GM12878 (cell line): ENCODE measurements around the gene SOAT2. TPM values are rescaled to one million over a fixed set of nuclear protein-coding genes. Genes with fewer than 3 reads are reported as not detected.

Source experiments
- ATAC-seq: fragments of 200-7000 bp; cut with Tn5 transposase; 3 replicates; pipeline ENCODE4 v1.9.1; 2020; ENCODE audit warnings: mild to moderate bottlenecking, moderate library complexity
- BruUV-seq: library from RNA; stranded (reverse); fragments of 400-500 nt; replicated peaks from 2 replicates; lab custom pipeline; 2021; lab: Mats Ljungman, UMichigan
- CTCF ChIA-PET: fragments of 300-600 bp; sonication (Branson Sonifier 250); formaldehyde crosslinking; extraction: SDS; loops from one replicate; lab custom pipeline; 2021; ENCODE audit warnings: inconsistent platforms; lab: Yijun Ruan, JAX
- POLR2A ChIA-PET: fragments of 350-600 bp; formaldehyde crosslinking; extraction: SDS; loops from one replicate; lab custom pipeline; 2021; ENCODE audit warnings: inconsistent platforms; lab: Charles Lee
- RAD21 ChIA-PET: fragments of 300-600 bp; sonication (Branson Sonifier 250); formaldehyde crosslinking; loops from one replicate; lab custom pipeline; 2023; ENCODE audit warnings: antibody characterized with exemption; ENCODE audit not compliant: unreplicated experiment; lab: Charles Lee
- SMC1A ChIA-PET: fragments of 300-600 bp; sonication (Branson Sonifier 250); formaldehyde crosslinking; loops from one replicate; lab custom pipeline; 2023; ENCODE audit not compliant: unreplicated experiment, uncharacterized antibody; lab: Charles Lee
- DNase-seq: peaks from one replicate; pipeline ENCODE4 v3.0.0-alpha.2; 2011; ENCODE audit warnings: low read depth, low spot score
- FAIRE-seq: peaks from 3 replicates; lab custom pipeline; 2011; peaks lifted over from hg19 to GRCh38; lab: Jason Lieb, UNC
- H2AFZ ChIP-seq: 2 replicates; pipeline ENCODE4 v1.6.0; 2011; ENCODE audit warnings: low read depth, low read length, control low read depth; ENCODE audit not compliant: control insufficient read depth
- H3K27ac ChIP-seq: 2 replicates; pipeline ENCODE4 v1.5.1; 2011; ENCODE audit warnings: control low read depth; ENCODE audit not compliant: control insufficient read depth, insufficient read depth
- H3K27me3 ChIP-seq, 2 experiments: replicated peaks in 1 of 2; 2 replicates each; pipeline versions ENCODE4 v1.6.0 to v1.6.1; 2011; ENCODE audit warnings: low read length in 1 of 2; ENCODE audit not compliant: control insufficient read depth in 2 of 2, insufficient read depth in 2 of 2
- H3K36me3 ChIP-seq, 2 experiments: 2 replicates each; pipeline ENCODE4 v1.5.1; 2011; ENCODE audit warnings: low read length in 1 of 2; ENCODE audit not compliant: control insufficient read depth in 2 of 2, insufficient read depth in 2 of 2
- H3K4me1 ChIP-seq: 2 replicates; pipeline ENCODE4 v1.6.1; 2011; ENCODE audit warnings: mild to moderate bottlenecking, low read length, moderate library complexity, mixed read lengths; ENCODE audit not compliant: control insufficient read depth, insufficient read depth
- H3K4me2 ChIP-seq: 2 replicates; pipeline ENCODE4 v1.6.0; 2011; ENCODE audit warnings: control low read depth; ENCODE audit not compliant: control insufficient read depth, insufficient read depth
- H3K4me3 ChIP-seq: fragments of 200-600 bp; sonication (generic); 2 replicates; pipeline ENCODE4 v1.5.1; 2016
- H3K79me2 ChIP-seq: 2 replicates; pipeline ENCODE4 v1.6.0; 2011; ENCODE audit warnings: low read length; ENCODE audit not compliant: control insufficient read depth, insufficient read depth
- H3K9ac ChIP-seq: 2 replicates; pipeline ENCODE4 v1.8.0; 2011; ENCODE audit warnings: low read length, control low read depth, mixed read lengths; ENCODE audit not compliant: control insufficient read depth, insufficient read depth
- H3K9me3 ChIP-seq: replicated peaks from 3 replicates; pipeline ENCODE4 v1.5.1; 2011; ENCODE audit warnings: mild to moderate bottlenecking, low read length; ENCODE audit not compliant: control insufficient read depth, insufficient read depth
- H4K20me1 ChIP-seq: 2 replicates; pipeline ENCODE4 v1.6.0; 2011; ENCODE audit not compliant: control insufficient read depth, insufficient read depth
- CHD4 ChIP-seq: fragments of 200-600 bp; sonication (generic); IDR thresholded peaks from 2 replicates; pipeline ENCODE4 v1.6.1; 2016; ENCODE audit warnings: mild to moderate bottlenecking
- JUND ChIP-seq: IDR thresholded peaks from 2 replicates; pipeline ENCODE4 v1.6.1; 2012; ENCODE audit warnings: low read depth, mild to moderate bottlenecking, low read length, improper control_type of control experiment, moderate library complexity
- KAT2A ChIP-seq: conservative IDR thresholded peaks from 2 replicates; pipeline ENCODE4 v1.6.1; 2011; ENCODE audit warnings: low read depth, low read length; ENCODE audit not compliant: control insufficient read depth
- NFIC ChIP-seq: IDR thresholded peaks from 2 replicates; pipeline ENCODE4 v1.6.1; 2012; ENCODE audit warnings: low read depth, mild to moderate bottlenecking, inconsistent platforms, low read length, moderate library complexity
- NKRF ChIP-seq: fragments of 450-650 bp; conservative IDR thresholded peaks from 2 replicates; pipeline ENCODE4 v1.6.1; 2017; ENCODE audit warnings: mild to moderate bottlenecking, moderate library complexity
- RAD21 ChIP-seq: IDR thresholded peaks from 2 replicates; pipeline ENCODE4 v1.6.1; 2011; ENCODE audit warnings: mild to moderate bottlenecking, low read depth, low read length, moderate library complexity; ENCODE audit not compliant: insufficient read depth
- RB1 ChIP-seq: fragments of 450-650 bp; formaldehyde crosslinking; IDR thresholded peaks from 2 replicates; pipeline ENCODE4 v1.6.1; 2017; ENCODE audit warnings: mild to moderate bottlenecking, borderline replicate concordance
- SIN3A ChIP-seq: IDR thresholded peaks from 2 replicates; pipeline ENCODE4 v1.6.1; 2012; ENCODE audit warnings: low read depth, low read length, improper control_type of control experiment
- TCF7 ChIP-seq: IDR thresholded peaks from 2 replicates; pipeline ENCODE4 v1.6.1; 2014; ENCODE audit warnings: antibody characterized with exemption, borderline replicate concordance
- USF1 ChIP-seq: IDR thresholded peaks from 2 replicates; pipeline ENCODE4 v1.6.1; 2011; ENCODE audit warnings: borderline replicate concordance, low read depth, mild to moderate bottlenecking, moderate library complexity, mixed read lengths, low read length; ENCODE audit not compliant: insufficient read depth; ENCODE audit errors: extremely low read length
- ZBTB40 ChIP-seq: fragments of 450-650 bp; IDR thresholded peaks from 2 replicates; pipeline ENCODE4 v1.6.1; 2016; ENCODE audit warnings: mild to moderate bottlenecking, moderate library complexity, borderline replicate concordance
- ZNF274 ChIP-seq: IDR thresholded peaks from one replicate; pipeline ENCODE4 v1.8.0; 2011; ENCODE audit not compliant: insufficient read length, insufficient read depth
- ZSCAN29 ChIP-seq: fragments of 450-650 bp; IDR thresholded peaks from 2 replicates; pipeline ENCODE4 v1.6.1; 2017; ENCODE audit warnings: mild to moderate bottlenecking, moderate library complexity
- WGBS: methylation state at CpG from one replicate; pipeline ENCODE4 v1.1.6; 2016; ENCODE audit warnings: low lambda C conversion rate; ENCODE audit not compliant: insufficient replicate concordance, insufficient coverage; ENCODE audit errors: missing lambda C conversion rate; 5-methylcytosine and 5-hydroxymethylcytosine counted together
- in situ Hi-C: fragments of 300-500 bp; cut with MboI; formaldehyde crosslinking; loops from 9 replicates; pipeline ENCODE4 v1.14.3; 2018; ENCODE audit warnings: mixed read lengths
- intact Hi-C: fragments of 100-400 bp; cut with micrococcal nuclease; formaldehyde crosslinking; loops from one replicate; pipeline ENCODE4 v1.14.2; 2022; ENCODE audit not compliant: unreplicated experiment
- polyA plus RNA-seq, 11 experiments: library from polyadenylated mRNA; depleted of rRNA in 4 of 11; unstranded in 6 of 11; stranded (reverse) in 5 of 11; fragments of >200 nt; fragmentation: Nextera tagmentation in 4 of 11; fragmentation: Illumina TruSeq in 1 of 11; extraction: Ambion mirVana in 4 of 11; extraction: Trizol in 1 of 11; gene quantifications; 1 replicate in 1 of 11; 2 replicates in 10 of 11; pipeline versions ENCODE4 v1.2.1 to v1.2.3, GENCODE V29; 2011 to 2016; ENCODE audit warnings: inconsistent platforms in 2 of 11, missing spikeins in 2 of 11, low read depth in 1 of 11
- total RNA-seq, 4 experiments: library from RNA; depleted of rRNA in 3 of 4; stranded (reverse); fragments of >200 nt in 3 of 4; fragmentation: Illumina TruSeq in 1 of 4; extraction: Trizol in 1 of 4; gene quantifications; 2 replicates each; pipeline versions ENCODE4 v1.2.1 to v1.2.3, GENCODE V29; 2013 to 2021

The SOAT2 gene
- total and polyA plus RNA-seq, 10 of the 15 experiments (the other 5 are each of a cell fraction or from before 2014, with no cell fraction given) = 0.08 to 1.7 (median 0.69) TPM

- no TSS peak for BruUV-seq
- H3K9ac ChIP-seq = no peak overlapping the region
- DNase-seq = no peak
- no peaks in the 10 kb centered on the region for H3K27me3 ChIP-seq
- H3K36me3 ChIP-seq = no peaks in the 10 kb centered on the region
- FAIRE-seq = no peak
- in situ Hi-C loops = no loop called here
- SMC1A ChIA-PET = no interaction called here
- 61% methylated on average over 12 of the region's 12 CpGs for WGBS
- no peaks in the 10 kb centered on the region for H3K79me2 ChIP-seq
- H3K4me2 ChIP-seq = no peak overlapping the region
- H3K9me3 ChIP-seq = no peaks in the 10 kb centered on the region
- no peaks in the 10 kb centered on the region for H3K4me1 ChIP-seq
- TF ChIP-seq SIN3A (no peak), USF1 (no peak), RB1 (no peak), ZBTB40 (no peak), TCF7 (no peak), KAT2A (no peak), ZSCAN29 (no peak), CHD4 (no peak), JUND (no peak), RAD21 (no peak), ZNF274 (no peak), NFIC (no peak), NKRF (no peak)
- intact Hi-C loops = no loop called here
- no peak for ATAC-seq
- H2AFZ ChIP-seq = no peak overlapping the region
- H3K4me3 ChIP-seq = no peak overlapping the region
- CTCF ChIA-PET = interaction anchor here (1.0 kb wide), 2 partner anchors 9 to 207 kb away, joined by 3 to 4 read pairs; no protein-coding TSS in a partner anchor
- no peak overlapping the region for H3K27ac ChIP-seq
- POLR2A ChIA-PET = interaction anchor here (0.6 kb wide), 1 partner anchor 18 kb away, joined by 3 read pairs; the partner anchor contains the start of gene SOAT2
- H4K20me1 ChIP-seq = no peaks in the 10 kb centered on the region
- RAD21 ChIA-PET = interaction anchor here (1.3 kb wide), 1 partner anchor 18 kb away, joined by 4 read pairs; the partner anchor contains the start of gene SOAT2
Observed at GRCh38 chr12:53120685-53121525, 17.6 kb downstream of the SOAT2 start.
